NCI-H187 treated with DMSO at 0.1 percent for 48 hours (cell line): Measurements from ENCODE around the gene SLC35E4.

ENCODE experiments used
- DNase-seq: peaks from one replicate; lab custom pipeline; 2025; lab: John Stamatoyannopoulos, UW

The SLC35E4 gene

DNA sequence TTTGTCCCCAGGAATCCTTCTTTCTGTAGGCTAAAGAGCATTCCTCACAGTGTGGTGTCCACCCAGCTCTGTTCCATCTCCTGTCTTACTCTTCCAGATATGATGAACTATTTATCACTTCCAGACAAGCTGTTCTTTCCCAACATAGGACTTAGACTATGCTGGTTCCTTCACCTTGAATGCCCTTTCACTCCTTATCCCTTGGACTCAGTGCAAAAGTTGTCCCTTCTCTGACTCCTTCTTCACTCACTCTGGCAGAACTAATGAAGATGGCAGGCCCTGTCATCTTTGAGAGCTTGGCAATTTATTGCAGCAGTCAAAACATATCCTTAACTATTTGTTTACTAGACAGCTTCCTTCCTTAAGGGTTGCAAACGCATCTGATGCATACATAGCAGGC lies 55.6 kb downstream of the SLC35E4 start:
- DNase-seq, result no peak

DNA sequence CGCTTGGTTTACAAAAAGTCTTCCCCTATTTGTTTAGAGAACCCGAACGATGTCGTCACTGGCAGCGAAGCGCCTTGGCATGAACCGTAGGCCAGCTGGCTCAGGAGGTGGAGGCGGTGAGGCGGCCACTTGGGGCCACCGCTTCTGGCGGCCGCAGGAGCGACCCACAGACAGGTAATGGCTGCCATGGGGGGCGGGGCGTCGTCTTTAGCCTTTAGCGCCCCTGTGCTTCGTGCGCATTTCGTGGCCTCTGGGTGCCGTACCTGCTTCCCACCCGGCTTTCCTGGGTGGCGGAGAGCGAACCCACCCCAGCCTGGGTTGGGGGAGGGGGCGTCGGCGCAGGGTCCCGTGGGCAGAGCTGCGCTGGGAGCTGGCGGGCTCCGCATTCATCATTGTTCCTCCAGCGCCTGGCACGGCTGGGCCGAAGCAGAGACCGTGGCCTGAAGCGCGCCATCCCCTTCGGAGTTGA lies 58.6 kb downstream of the SLC35E4 start:
- no peak for DNase-seq

DNA sequence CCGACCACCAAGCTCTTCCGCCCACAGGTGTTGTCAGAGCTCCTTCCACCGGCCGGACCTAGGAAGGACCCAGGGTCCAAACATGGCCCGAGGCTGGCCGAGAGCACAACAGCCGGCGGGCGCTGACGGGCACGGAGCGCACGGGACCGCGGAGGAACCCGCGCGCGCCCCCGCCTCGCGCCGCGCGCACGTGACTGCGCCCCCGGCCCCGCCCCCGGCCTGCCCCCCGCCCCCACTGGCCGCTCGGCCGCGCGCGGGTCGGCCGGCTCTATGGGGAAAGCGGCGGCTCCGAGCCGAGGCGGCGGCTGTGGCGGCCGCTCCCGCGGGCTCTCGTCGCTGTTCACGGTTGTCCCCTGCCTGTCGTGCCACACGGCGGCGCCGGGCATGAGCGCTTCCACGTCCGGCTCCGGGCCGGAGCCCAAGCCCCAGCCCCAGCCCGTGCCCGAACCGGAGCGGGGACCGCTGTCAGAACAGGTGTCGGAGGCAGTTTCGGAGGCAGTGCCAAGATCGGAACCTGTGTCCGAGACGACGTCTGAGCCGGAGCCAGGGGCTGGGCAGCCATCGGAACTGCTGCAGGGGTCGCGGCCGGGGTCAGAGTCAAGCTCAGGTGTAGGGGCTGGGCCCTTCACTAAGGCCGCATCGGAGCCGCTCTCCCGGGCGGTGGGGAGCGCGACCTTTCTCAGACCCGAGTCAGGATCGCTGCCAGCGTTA lies 59.2 kb downstream of the SLC35E4 start, which contains the start of gene OSBP2:
TSS of gene OSBP2 (plus strand) at position 235 of the 711 bp plus-strand sequence. CDS start at position 271, 36 bp downstream.
- no peak for DNase-seq

DNA sequence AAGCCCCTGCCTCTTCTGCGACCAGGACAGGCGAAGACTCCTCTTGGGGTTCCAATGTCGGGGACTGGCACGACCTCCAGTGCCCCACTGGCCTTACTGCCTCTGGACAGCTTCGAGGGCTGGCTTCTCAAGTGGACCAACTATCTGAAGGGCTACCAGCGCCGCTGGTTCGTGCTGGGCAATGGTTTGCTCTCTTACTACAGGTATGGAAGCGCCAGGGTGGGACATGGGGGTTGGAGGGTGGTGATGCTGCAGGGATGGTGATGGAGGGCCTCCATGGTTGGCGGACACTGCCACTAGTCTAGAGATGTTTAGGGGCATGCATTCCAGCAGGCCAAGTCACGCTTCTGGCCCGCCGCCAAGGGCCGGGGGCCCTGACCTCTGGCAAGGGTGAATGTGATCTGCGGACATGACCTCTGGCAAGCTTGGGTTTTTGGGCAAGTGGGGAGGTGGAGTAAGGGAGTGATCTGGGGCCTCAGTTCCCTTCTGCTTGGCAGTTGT lies 59.8 kb downstream of the SLC35E4 start:
- DNase-seq, result no peak

DNA sequence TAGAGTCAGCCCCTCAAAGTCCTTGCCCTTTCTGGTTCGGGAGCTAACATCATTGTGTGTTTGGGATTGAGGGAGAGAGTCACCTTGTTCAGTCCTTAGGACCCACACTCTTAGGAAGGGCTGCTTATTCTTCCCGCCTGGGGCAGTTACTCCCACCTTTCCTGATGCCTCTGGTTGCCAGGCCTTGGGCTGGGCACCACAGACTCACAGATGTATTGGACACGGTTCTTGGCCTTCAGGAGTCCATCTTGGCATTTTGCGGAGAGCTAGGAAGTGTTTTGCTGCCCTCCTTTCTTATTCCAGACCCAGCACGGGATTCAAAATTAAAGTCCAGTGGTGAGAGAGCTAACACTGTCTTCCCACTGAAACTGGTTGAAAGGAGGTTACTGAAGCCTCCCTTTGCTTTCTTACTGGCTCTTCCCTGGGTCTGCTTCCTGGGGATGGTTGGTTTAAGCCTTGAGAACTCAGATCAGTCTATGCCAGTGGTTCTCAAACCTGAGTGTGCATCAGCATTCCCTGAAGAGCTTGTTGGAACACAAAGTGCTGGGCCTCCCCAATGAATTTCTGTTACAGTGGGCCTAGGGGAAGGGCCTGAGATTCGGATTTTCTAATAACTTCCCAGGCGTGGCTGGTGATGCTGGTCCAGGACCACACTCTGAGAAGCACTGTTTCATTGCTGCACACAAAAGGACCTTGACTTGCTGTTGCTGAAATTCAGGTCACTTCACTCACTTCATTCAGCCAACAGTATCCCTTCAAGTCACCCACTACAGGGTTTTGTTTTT lies 60.5 kb downstream of the SLC35E4 start:
- DNase-seq, result no peak
